ENCODE data around the gene BSN.

The BSN gene

DNA sequence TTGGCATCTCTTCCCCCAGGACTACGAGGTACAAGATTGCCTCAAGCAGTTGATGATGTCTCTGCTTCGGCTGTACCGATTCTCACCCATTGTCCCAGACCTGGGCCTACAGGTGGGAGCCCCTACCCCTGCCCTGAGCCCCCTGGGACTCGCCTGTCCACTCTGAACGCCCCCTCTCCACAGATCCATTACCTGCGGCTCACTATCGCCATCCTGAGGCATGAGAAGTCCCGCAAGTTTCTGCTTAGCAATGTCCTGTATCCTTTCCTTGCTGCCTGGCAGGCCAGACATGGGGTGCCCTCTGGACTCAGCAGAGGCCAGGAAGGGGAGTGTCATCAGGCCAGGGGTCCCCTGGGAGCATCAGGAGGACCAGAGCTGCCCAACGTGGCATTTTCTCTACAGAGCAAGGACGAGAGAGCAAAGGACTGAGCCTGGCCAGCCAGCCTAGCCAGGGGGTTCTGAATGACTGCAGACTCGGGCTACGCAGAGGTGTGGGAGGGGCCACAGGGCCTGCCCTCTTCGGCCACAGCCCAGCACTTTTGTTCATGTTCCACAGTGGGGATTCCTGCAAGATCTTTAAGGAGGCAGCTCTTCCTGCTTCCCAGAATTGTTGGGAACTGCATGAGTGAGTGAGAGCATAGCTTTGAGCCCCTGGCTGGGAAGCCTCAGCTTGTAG is 146.3 kb downstream of the BSN start:
- no peak for DNase-seq

DNA sequence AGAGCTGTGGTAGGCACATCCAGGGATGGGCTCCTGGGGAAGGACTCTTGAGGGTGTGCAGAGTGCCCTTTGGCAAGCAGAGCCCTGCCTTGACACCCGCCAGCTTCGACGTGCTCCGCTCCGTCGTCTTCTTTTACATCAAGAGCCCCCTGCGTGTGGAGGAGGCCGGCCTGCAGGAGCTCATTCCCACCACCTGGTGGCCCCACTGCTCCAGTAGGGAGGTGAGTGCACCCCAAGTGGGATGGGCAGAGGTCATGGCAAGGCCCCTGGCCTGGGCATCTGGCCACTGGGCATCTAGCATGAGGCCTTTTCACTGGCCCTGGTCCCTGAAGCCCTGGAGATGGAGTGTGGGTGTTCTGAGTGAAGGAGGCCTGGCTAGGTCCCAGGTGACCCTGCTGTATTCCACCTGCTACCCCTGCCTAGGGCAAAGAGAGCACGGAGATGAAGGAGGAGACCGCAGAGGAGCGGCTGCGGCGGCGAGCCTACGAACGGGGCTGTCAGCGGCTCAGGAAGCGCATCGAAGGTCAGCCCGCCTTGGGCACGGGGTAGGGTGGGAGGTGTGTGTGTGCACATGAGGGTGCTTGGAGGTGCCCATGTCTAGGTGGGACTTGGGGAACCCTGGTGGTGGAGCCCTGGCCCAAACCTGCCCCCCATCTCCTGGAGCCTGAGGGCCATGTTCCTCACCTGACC is 147.3 kb downstream of the BSN start:
- no peak for DNase-seq

DNA sequence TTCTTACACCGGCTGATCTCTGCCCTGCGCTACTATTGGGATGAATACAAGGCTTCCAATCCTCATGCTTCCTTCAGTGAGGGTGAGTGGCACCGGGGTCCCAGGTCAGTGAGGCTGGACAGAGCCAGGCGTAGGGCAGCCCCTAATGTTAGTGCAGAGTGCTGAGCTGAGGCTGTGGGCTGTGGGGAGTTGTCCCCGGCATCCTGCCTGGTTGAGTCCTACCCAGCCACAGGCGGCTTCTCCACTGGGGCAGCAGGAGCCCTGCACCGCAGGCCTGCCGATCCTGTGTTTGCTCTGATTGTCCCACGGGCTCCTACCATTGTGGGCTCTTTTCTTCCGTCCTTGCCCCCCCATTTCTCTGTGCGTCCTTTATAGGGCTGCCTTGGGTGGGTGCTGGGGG is 148.4 kb downstream of the BSN start:
- no peak for DNase-seq

DNA sequence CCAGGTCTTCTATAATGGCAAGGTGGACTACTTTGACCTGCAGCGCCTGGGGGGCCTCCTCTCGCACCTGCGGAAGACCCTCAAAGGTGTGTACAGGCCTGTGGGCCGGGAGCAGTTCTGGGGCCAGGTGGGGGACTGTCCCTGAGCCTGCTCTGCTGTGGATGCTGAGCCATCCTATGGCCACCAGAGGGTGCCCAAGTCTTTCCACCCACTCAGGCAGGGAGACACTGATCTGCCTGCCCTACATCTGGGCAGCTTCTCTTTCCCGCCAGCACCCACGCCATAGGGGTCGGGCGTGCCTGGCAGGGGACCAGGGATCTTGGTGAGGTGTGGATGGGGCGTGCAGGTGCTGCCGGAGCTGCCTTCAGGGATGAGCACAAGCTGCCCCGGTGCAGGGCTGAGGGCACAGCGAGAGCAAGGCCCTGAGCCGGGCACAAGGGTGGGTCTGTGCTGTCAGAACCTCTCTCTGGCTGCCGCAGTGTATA is 149.2 kb downstream of the BSN start:
- peak; percentile 70 for DNase-seq

DNA sequence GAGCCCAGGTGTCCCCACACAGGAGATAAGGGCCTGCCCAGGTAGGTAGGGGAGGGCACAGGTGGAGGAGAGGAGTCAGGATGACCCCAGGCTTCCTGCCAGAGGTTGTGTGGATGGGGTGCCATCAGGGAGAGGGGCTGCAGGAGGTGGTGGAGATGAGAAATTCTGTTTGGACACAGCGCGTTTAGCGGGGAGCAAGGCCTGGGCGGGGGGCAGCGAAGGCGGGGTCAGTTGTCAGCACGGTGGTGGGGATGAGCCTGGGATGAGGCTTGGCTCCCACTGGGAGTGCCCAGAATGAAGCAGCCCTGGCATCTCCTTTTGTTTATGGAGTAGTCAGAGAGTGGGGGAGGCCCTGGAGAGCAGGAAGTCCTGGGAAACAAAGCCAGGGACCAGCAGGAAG is 149.7 kb downstream of the BSN start:
- no peak for DNase-seq

DNA sequence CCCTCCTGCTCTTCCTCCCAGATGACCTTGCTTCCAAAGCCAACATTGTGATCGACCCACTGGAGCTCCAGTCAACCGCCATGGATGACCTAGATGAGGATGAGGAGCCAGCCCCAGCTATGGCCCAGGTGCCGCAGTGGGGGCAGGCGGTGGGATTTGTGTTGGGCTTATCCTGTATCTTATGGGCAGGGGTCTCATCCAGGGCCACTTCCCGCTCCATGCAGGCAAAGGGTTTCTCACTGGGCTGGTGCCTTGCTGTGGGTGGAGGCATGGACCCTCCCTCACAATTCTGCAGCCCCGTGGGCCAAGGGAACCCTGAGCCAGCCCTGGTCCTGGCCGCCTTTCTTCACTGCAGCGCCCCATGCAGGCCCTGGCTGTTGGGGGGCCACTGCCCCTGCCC is 150.4 kb downstream of the BSN start:
- no peak for DNase-seq

DNA sequence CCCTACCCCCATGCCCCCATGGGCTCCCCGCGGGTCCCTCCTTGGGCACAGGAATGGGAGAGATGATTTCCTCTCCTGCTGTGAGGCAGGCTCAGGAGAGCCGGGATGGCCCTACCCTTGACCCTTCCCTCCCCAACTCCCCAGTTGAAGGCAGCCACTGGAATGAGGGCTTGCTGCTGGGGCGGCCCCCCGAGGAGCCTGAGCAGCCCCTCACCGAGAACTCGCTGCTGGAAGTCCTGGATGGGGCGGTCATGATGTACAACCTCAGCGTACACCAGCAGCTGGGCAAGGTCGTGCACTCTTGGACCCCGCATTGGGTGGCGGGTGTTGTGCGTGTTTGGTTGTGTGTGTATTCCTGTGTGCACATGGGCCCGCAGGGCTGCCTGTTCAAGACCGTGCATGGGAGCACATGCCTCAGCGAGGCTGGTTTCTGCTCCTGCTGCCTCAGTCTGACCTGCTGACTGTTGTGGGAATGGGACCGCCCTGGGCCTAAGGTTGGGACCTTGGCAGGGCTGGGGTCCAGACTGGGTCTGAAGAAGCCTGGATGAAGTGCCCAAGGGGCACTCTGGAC is 151.2 kb downstream of the BSN start:
- no peak for DNase-seq

DNA sequence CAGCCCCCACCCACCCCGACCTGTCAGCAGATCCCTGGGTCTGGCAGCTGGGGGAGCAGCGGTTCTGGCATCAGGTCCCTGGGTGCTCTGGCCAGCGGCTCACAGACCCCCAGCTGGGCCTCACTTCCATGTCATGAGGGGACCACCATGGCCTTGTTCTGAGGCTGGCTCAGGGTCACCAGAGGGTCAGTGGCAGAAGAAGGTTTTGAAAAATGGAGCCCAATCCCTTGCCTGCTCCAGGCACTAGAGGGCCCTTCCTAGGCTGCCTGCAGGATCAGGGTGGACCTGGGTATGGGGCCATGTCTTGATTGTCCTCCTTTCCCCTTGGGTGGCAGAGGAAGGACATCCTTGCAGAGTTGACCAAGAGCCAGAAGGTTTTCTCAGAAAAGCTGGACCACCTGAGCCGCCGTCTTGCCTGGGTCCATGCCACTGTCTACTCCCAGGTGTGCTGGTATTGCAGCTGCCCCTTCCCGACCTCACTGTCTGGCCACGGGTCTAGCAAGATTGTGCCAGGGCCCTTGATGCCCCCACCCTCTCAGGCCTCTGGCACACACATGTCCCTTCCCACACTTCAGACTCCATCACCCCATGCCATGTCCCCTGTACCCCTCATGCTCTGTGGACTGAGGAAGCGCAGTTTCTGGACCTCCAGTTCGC is 152.3 kb downstream of the BSN start:
- no peak for DNase-seq

DNA sequence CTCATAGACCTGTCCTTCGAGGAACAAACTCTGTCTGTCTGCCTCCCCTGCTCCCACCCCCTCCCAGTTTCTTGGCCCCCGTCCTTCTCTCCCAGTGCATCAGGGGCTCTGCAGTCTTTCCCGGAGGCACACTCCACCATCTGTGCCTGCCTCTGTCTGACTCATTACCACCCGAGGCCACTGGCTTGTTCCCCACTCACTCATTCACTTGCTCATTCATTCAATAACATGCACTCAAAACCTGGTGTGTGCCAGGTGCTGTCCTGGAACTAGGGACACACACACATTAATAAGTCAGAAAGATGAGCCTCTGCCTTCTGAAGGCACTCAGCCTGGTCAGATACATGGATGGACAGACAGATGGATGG is 152.8 kb downstream of the BSN start:
- peak; percentile 64 for DNase-seq

DNA sequence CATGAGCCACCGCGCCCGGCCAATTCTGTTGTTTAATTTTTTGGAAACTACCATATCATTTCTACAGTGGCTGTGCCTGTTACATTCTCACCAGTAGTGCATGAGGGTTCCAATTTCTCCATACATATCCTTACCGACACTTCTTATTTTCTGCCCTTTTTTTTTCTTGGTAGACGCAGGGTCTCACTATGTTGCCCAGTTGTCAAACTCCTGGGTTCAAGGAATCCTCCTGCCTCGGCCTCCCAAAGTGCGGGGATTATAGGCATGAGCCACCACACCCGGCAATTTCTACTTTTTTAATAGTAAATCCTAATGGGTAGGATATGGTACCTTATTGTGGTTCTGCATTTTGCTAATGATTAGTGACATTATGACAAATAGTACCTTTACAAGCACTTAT is 155.6 kb downstream of the BSN start:
- DNase-seq = no peak

DNA sequence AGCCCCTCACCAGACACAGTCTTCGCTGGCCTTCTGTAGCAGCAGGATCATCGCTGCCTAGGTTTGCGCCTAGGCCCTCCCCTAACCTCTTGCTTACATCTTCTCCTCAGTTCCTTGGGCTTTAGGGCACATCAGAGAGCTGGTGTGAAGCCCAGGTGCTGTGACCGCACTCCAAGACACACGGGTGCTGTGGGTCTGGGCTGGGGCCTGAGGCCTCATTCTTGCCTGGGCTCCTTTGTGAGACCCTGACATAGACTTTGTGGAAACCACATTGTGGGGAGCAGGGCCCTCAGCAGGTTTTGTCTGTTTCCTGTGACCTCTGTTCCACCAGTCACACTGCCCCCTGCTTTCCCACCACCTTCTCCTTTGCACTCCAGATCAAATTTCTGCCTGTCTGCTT is 157.2 kb downstream of the BSN start:
- no peak for DNase-seq

DNA sequence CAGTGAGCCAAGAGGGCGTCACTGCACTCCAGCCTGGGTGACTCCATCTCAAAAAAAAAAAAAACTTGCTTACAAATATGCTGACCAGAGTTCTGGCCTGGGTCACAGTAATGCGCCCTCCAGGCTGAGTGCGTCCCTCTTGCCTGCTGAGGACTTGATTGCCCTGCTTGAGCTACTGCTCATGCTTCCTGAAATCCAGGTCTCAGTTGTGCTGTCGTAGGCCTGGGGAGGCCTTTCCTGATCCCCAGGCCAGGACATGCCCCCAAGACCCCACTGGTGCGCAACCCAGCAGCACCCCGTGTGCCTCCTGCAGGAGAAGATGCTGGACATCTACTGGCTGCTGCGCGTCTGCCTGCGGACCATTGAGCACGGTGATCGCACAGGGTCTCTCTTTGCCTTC is 157.9 kb downstream of the BSN start:
- no peak for DNase-seq

DNA sequence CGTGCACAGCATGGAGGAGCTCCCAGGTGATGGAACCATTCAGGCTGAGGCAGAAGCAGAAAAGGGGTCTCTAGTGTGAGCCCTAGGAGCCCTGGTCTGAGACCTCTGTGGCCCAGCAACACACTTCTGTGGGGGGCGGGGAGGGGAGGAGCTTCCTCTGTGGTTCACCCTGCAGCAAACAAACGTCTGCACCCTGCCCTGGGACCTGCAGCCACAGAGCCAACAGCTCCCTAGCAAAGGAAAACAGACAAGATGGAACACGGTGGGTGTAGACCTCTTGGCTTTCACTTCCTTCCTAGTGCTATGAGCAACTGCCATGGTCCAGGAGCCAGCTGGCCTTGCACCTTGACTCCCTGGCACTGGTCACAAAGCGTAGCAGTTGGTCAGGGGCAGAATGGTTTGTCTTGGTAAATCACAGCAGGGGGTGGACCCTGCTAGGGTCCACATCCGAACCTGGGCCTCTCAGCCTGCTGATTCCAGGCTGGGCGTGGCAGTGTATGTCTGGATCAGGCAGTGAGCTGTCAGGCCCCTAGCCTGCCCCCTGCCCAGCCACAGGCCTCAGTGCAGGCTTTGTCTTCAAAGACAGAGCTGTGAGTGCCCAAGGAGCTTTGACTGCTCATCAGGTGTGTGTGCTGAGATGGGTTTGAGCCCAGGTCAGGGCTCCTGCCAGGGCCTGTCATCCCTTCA is 158.5 kb downstream of the BSN start:
- DNase-seq = no peak

DNA sequence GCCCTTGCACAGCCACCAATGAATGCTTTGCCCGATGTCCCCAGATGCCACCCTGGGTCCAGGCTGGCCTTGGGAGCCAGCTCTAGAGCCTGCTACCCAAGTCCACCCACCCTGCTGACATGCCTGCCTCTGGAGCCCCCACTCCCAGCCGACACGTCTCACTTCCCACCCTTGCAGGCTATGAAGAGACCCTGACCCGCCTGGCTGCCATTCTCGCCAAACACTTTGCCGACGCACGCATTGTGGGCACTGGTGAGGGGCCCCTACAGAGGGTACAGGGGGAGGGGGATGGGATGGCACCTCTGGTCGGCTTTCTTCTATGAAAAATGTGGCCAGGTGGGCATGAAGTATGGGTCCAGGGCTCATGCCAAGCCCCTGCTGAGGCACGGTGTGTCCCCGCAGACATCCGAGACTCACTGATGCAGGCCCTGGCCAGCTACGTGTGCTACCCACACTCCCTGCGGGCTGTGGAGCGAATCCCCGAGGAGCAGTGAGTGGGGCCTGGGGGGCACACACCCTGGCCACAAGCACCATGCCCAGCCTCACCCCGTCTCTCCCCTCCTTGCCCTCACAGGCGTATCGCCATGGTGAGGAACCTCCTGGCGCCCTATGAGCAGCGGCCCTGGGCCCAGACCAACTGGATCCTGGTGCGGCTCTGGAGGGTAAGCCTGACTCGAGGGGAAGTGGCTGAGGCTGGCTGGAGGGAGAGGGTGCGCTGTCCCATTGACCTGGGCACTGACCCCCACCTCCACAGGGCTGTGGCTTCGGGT is 159.2 kb downstream of the BSN start:
- no peak for DNase-seq

DNA sequence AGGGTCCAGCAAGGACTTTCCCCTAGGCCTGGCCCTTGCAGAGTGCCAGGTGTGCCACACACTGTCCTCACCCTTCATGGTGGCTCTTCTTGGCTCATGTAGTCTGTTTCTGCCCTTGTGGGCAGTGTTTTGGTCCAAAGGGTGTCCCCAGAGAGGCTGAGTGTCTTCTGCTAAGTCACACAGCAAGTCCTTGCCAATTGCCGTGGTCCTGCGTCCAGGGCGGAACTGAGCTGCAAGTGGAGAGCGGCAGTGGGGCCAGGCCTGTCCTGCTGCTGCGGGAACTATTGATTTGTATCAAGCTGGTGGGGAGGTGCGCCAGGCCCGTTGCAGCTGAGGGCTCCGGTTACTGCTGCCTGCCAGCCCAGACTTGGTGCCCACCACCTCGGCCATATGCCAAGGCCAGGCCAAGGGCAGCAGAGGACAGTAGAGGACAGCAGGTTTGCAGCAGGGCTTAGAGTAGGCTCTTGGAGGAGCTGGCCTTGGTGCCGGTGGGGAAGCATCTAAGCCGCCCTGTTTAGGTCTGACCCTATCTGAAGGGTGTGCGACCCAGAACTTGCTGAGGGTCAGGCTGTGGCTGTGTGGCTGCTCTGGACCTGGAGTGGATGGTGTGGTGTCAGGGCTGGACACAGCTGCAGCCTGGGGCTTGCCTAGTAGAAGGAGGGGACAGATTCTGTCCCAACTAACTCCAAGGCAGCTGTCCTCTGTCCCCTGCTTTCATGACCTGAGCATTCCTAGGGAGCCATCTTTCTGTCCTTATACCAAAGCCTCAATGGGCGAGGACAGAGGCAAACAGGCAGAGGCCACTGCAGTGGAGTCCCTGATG is 160.7 kb downstream of the BSN start:
- DNase-seq = no peak

DNA sequence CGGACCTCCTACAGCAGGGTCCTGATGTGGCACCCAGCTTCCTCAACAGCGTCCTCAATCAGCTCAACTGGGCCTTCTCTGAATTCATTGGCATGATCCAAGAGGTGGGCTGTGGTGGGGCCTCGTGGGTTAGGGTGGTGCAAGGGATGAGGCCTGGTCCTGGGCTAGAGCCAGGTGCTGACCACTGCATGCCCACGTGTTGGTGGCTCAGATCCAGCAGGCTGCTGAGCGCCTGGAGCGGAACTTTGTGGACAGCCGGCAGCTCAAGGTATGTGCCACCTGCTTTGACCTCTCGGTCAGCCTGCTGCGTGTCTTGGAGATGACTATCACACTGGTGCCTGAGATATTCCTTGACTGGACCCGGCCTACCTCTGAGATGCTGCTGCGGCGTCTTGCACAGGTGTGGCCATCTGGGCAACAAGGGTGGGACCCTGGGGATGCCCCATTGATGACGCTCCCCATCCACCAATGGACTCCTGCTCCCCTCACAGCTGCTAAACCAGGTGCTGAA is 161.4 kb downstream of the BSN start:
- DNase-seq = no peak

DNA sequence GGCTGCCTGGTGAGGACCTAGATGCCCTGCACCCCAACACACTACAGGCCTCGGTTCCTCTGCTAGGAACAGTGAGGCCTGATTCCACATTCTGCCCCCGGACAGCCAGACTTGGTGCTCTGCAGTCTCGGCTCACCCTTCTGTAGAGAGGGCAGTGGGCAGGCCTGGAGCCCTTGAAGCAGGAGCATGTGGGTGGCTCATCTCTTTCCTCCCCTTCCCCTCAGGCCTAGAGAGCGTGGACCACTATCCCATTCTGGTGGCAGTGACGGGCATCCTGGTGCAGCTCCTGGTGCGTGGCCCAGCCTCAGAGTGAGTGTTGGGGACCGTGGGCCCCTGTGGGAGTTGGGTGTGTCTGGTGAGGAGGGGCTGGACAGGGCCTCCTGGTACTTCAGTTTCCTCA is 161.9 kb downstream of the BSN start:
- DNase-seq = no peak

DNA sequence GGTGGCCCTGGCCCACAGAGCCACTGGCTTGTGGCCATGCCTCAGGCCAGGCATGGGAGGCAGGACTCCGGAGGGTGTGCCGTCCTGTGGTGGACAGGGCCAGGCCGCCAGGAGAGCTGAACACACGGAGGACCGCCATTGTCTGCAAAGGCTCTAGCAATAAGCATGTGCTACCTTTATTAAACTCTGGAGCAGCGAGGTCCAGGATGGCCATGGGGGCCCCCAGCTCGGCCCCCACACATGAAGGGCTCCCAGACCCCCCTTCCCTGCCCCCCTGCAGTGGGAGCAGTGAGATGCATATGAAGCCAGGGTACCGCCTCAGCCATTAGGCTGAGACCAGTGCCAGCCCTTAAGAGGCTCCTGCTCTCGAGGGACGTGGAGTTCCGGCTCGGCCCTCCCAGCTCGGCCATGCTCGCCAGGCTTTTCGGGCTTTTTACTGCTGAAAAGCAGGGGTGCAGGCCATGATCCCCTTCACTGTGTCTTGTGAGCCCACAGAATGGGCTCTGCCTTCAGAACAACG is 162.5 kb downstream of the BSN start:
- DNase-seq = no peak

DNA sequence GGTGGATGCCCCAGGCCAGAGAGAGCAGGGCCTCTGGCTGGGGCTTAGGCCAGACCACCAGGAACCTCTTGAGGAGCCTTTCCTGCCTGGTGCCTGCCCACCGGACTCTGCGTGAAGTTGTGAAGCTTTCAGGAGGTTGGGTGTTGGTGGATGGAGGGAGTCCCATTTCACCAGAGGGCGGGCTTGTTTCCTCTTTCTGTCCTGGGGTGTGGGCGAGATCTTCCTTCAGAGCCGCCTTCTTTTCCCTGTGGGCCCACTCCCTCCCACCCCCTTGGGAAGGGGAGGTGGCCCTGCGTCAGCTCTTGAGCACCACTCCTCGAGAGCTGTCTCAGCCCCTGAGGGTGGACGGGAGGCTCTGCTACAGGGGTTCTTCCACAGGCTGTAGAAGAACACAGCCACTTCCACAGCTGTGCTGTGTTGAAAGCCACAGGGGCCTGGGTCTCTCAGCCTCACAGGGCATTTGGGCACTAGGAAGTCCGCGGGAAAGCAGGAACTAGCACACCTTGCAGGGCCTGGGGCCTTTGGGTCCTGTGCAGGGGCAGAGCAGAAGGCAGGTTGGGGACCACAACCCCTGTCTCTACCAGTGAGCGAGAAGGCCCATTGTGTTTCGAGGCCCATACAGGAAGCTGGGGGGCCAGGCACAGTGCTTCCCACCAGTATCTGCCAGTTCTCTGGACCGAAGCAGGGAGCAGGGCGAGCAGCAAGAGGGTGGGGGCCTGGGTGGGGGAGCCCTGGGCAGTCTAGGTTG is 163.1 kb downstream of the BSN start:
- no peak for DNase-seq
